Esophagus muscularis mucosa (tissue), 4 donors: ENCODE measurements around the gene CBLN3.

Experiments
- CTCF ChIP-seq, 3 experiments: fragments of 200-600 bp in 2 of 3; fragments of 450-650 bp in 1 of 3; sonication (generic) in 2 of 3; IDR thresholded peaks; one replicate each; pipeline ENCODE4 v1.5.1; 2017 to 2019; ENCODE audit warnings: antibody characterized with exemption in 3 of 3, mild to moderate bottlenecking in 2 of 3, moderate library complexity in 1 of 3
- EP300 ChIP-seq: sonication (generic); formaldehyde crosslinking; IDR thresholded peaks from one replicate; pipeline ENCODE4 v1.6.1; 2017; ENCODE audit warnings: antibody characterized with exemption
- POLR2A ChIP-seq: fragments of 450-650 bp; IDR thresholded peaks from one replicate; pipeline ENCODE4 v1.6.1; 2017; ENCODE audit warnings: antibody characterized with exemption, moderate library complexity, mild to moderate bottlenecking, low read depth

GRCh38 chr14:24399447-24399822 lies 30.0 kb downstream of the CBLN3 start:
- TF ChIP-seq CTCF (IDR thresholded peaks at IDR 0.05) (no peak), EP300 (no peak), POLR2A (no peak)
